Measurements from ENCODE around the gene BEND7. TPM values are rescaled to one million over a fixed set of nuclear protein-coding genes. Genes with fewer than 3 reads are reported as not detected.

The BEND7 gene
- total RNA-seq, 1 experiment from 2014 or later: 12.8 TPM

- TF ChIP-seq PREB (CRISPR knock-in tag; IDR thresholded peaks at IDR 0.05; ENCODE audit: borderline replicate concordance) (no peak), OVOL2 (CRISPR knock-in tag; IDR thresholded peaks at IDR 0.05; ENCODE audit: borderline replicate concordance) (no peak), NFYB (CRISPR knock-in tag; conservative IDR thresholded peaks at IDR 0.05; ENCODE audit: low read depth) (no peak), ZMAT4 (CRISPR knock-in tag; IDR thresholded peaks at IDR 0.05) (no peak), ELF4 (CRISPR knock-in tag; IDR thresholded peaks at IDR 0.05; ENCODE audit: low read depth) (no peak), ETV6 (CRISPR knock-in tag; IDR thresholded peaks at IDR 0.05) (no peak)
Measured at GRCh38 chr10:13535346-13535745, 6.5 kb upstream of the BEND7 start (continued).

GRCh38 chr10:13529714-13529973 lies 830 bp upstream of the BEND7 start:
- TF ChIP-seq CTCF (IDR thresholded peaks at IDR 0.05) (no peak), RELA (CRISPR knock-in tag; IDR thresholded peaks at IDR 0.05; ENCODE audit: borderline replicate concordance) (no peak), ZBTB43 (CRISPR knock-in tag; IDR thresholded peaks at IDR 0.05) (no peak), ZNF219 (CRISPR knock-in tag; IDR thresholded peaks at IDR 0.05; ENCODE audit: borderline replicate concordance) (no peak), ZNF121 (CRISPR knock-in tag; IDR thresholded peaks at IDR 0.05) (no peak), SMAD4 (CRISPR knock-in tag; IDR thresholded peaks at IDR 0.05) (no peak), ZNF671 (CRISPR knock-in tag; IDR thresholded peaks at IDR 0.05) (no peak), MXD4 (CRISPR knock-in tag; IDR thresholded peaks at IDR 0.05; ENCODE audit: borderline replicate concordance) (no peak), OVOL2 (CRISPR knock-in tag; IDR thresholded peaks at IDR 0.05; ENCODE audit: borderline replicate concordance) (no peak), ZNF425 (CRISPR knock-in tag; conservative IDR thresholded peaks at IDR 0.05) (no peak), FOXJ3 (CRISPR knock-in tag; IDR thresholded peaks at IDR 0.05; ENCODE audit: borderline replicate concordance) (no peak)
- Mint-ChIP-seq H3K4me3 (peak overlapping the region; percentile 68), H3K36me3 (no peaks in the 10 kb centered on the region), H3K27ac (no peak overlapping the region; the same call in 1 of the 2 replicates), H3K27me3 (ENCODE audit: low read depth) (peaks cover 39% of the 10 kb centered on the region), H3K4me1 (peaks cover 36% of the 10 kb centered on the region), H3K9me3 (no peaks in the 10 kb centered on the region)
- POLR2A ChIA-PET: no interaction called here
- CTCF ChIA-PET: no interaction called here
- no peak for DNase-seq (ENCODE audit: low spot score)
- ATAC-seq: no peak

GRCh38 chr10:13528123-13528874 lies 515 bp downstream of the BEND7 start:
- Mint-ChIP-seq H3K27me3 (ENCODE audit: low read depth) (peaks cover 35% of the 10 kb centered on the region), H3K4me1 (peaks cover 36% of the 10 kb centered on the region), H3K9me3 (no peaks in the 10 kb centered on the region), H3K36me3 (no peaks in the 10 kb centered on the region), H3K27ac (no peak overlapping the region), H3K4me3 (peak overlapping the region; percentile 75)
- ATAC-seq (peak; percentile 19), DNase-seq (ENCODE audit: low spot score) (peak; percentile 38)
- ChIA-PET CTCF (interaction anchor here (1.0 to 4.6 kb wide), 5 partner anchors 8 to 156 kb away, joined by 3 to 42 read pairs (median 9); no protein-coding TSS in a partner anchor), POLR2A (no interaction called here)
- TF ChIP-seq ZNF423 (CRISPR knock-in tag; IDR thresholded peaks at IDR 0.05): peak; percentile 77
- TF ChIP-seq PRDM15 (CRISPR knock-in tag; IDR thresholded peaks at IDR 0.05): no peak

All from WTC11 (cell line).